ENCODE measurements around the gene AKAP8.

GRCh38 chr19:15426485-15427349, 47.1 kb upstream of the AKAP8 start:
- TF ChIP-seq RAD21 (IDR thresholded peaks at IDR 0.05; ENCODE audit: low read length): no peak
- no peak for TF ChIP-seq MAFK (IDR thresholded peaks at IDR 0.05; ENCODE audit: low read depth, low read length)
- TF ChIP-seq, protein P1, sequence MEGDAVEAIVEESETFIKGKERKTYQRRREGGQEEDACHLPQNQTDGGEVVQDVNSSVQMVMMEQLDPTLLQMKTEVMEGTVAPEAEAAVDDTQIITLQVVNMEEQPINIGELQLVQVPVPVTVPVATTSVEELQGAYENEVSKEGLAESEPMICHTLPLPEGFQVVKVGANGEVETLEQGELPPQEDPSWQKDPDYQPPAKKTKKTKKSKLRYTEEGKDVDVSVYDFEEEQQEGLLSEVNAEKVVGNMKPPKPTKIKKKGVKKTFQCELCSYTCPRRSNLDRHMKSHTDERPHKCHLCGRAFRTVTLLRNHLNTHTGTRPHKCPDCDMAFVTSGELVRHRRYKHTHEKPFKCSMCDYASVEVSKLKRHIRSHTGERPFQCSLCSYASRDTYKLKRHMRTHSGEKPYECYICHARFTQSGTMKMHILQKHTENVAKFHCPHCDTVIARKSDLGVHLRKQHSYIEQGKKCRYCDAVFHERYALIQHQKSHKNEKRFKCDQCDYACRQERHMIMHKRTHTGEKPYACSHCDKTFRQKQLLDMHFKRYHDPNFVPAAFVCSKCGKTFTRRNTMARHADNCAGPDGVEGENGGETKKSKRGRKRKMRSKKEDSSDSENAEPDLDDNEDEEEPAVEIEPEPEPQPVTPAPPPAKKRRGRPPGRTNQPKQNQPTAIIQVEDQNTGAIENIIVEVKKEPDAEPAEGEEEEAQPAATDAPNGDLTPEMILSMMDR (conservative IDR thresholded peaks at IDR 0.05; ENCODE audit: low read depth, low read length): no peak
- no peak for TF ChIP-seq POLR2A (IDR thresholded peaks at IDR 0.05; ENCODE audit: low read depth, low read length)
- no peak for TF ChIP-seq RFX5 (IDR thresholded peaks at IDR 0.05; ENCODE audit: low read depth, low read length)
- no peak for TF ChIP-seq MXI1 (IDR thresholded peaks at IDR 0.05; ENCODE audit: borderline replicate concordance, low read depth, low read length)
- TF ChIP-seq NFE2L2 (IDR thresholded peaks at IDR 0.05; ENCODE audit: low read depth, low read length): no peak
- TF ChIP-seq FOS (IDR thresholded peaks at IDR 0.05; ENCODE audit: low read depth, low read length): no peak
- no peak for TF ChIP-seq SMC3 (IDR thresholded peaks at IDR 0.05; ENCODE audit: low read depth, low read length)
- no peak for TF ChIP-seq CHD1 (IDR thresholded peaks at IDR 0.05; ENCODE audit: low read depth, low read length)

All from IMR-90 (cell line).